Adrenal gland (tissue), 12 donors: Measurements from ENCODE around the gene ECI2. TPM values are rescaled to one million over a fixed set of nuclear protein-coding genes. Genes with fewer than 3 reads are reported as not detected.
"Not testable (repeated sequence)": the region's sequence is repeated elsewhere in the genome, so short reads cannot be mapped to it uniquely, and the experiment has no call there.

Experiments
- DNase-seq, 7 donors: peaks; one replicate each; pipeline ENCODE4 v3.0.0-alpha.2; 2019 to 2020
- H3K27ac ChIP-seq, 5 donors: fragments of 200-600 bp; sonication (generic) in 4 of 5; 1 replicate in 3 of 5; 2 replicates in 2 of 5; pipeline versions ENCODE4 v1.5.1 to v1.8.0; 2016 to 2020; ENCODE audit warnings: mild to moderate bottlenecking in 1 of 5
- H3K27me3 ChIP-seq: fragments of 200-600 bp; 2 replicates; pipeline ENCODE4 v1.8.0; 2021
- H3K36me3 ChIP-seq, 2 donors: fragments of 200-600 bp; replicated peaks in 1 of 2; 1 replicate in 1 of 2; 2 replicates in 1 of 2; pipeline versions ENCODE4 v1.5.1 to v1.8.0; 2018 to 2022
- H3K4me1 ChIP-seq, 2 donors: fragments of 200-600 bp; replicated peaks in 1 of 2; 1 replicate in 1 of 2; 2 replicates in 1 of 2; pipeline versions ENCODE4 v1.5.1 to v1.8.0; 2018 to 2021
- H3K4me3 ChIP-seq, 4 donors: fragments of 200-600 bp; sonication (generic) in 3 of 4; one replicate each; pipeline ENCODE4 v1.5.1; 2016 to 2018
- H3K9me3 ChIP-seq, 3 donors: fragments of 200-600 bp; sonication (generic) in 1 of 3; replicated peaks in 1 of 3; 1 replicate in 2 of 3; 2 replicates in 1 of 3; pipeline versions ENCODE4 v1.5.1 to v1.8.0; 2016 to 2021
- POLR2A ChIP-seq, 2 donors: fragments of 450-650 bp; IDR thresholded peaks; one replicate each; pipeline ENCODE4 v1.6.1; 2017; ENCODE audit warnings: antibody characterized with exemption in 2 of 2, mild to moderate bottlenecking in 2 of 2, moderate library complexity in 1 of 2
- whole genome bisulfite sequencing, 4 donors: extraction: QIAGEN DNeasy Blood & Tissue Kit in 2 of 4; methylation state at CpG; one replicate each; pipeline versions ENCODE4 v1.1.5 to v1.1.7; 2013 to 2017; 5-methylcytosine and 5-hydroxymethylcytosine counted together
- intact Hi-C, 2 donors: fragments of 100-400 bp; cut with DNase I; formaldehyde crosslinking; loops; one replicate each; pipeline versions ENCODE4 v1.14.1 to v1.15.0; 2022 to 2023
- polyA plus RNA-seq, 3 donors: library from polyadenylated mRNA; stranded (reverse); fragments of 200-250 nt in 2 of 3; fragments of 350-450 nt in 1 of 3; fragmentation: Illumina TruSeq in 1 of 3; extraction: RNeasy Lipid Tissue Mini Kit (QIAGEN cat#74804) in 1 of 3; gene quantifications; one replicate each; pipeline ENCODE4 v1.2.3, GENCODE V29; 2013 to 2014
- total RNA-seq, 9 donors: library from RNA; depleted of rRNA in 4 of 9; stranded (reverse); fragments of >200 nt in 4 of 9; fragments of 120-200 nt in 1 of 9; fragmentation: NEBNext Ultra II Directional in 1 of 9; extraction: Animal tissue kit (Norgen Biotek cat#: 25700) in 1 of 9; gene quantifications; one replicate each; pipeline versions ENCODE4 v1.1.0 to v1.2.4, GENCODE V29; 2013 to 2023
- TF ChIP-seq, protein P1 (sequence below), 6 experiments: fragments of 450-650 bp in 4 of 6; fragments of 200-600 bp in 2 of 6; sonication (generic) in 1 of 6; IDR thresholded peaks; 1 replicate in 5 of 6; 2 replicates in 1 of 6; pipeline versions ENCODE4 v1.5.1 to v1.8.0; 2016 to 2021; ENCODE audit warnings: antibody characterized with exemption in 6 of 6, mild to moderate bottlenecking in 2 of 6, moderate library complexity in 1 of 6
- donor health status: healthy with polysubstance abuse.
- donor health status: Bipolar disorder and iron deficiency.
- donor health status: DM: yes; HTN: yes; CAD: no.
- donor health status: DM: no; HTN: no; CAD: no.
- donor health status: DM: no; HTN: no; CAD: no.
- donor health status: DM: yes; HTN: yes; CAD: no.

The ECI2 gene
- total and polyA plus RNA-seq, 12 donors = 40.1 to 516 (median 158) TPM

DNA sequence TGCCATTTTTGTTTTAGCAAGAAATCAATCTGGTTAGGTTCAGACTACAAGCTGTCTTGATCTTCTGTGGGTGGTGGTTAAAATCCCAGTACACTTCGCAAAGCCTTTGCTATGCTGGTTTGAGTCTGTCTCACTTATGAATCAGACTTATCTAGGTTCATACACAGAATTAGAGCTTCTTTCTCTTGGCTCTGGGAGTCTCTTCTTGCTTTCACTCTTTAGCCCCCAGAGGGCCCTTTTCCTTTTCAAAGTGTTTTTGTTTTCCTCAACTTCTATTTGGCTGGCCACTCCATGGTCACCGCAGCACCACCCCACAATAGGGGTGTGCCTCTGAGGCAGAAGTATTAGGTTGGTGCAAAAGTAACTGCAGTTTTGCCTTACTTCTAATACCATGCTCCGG lies 21.3 kb downstream of the ECI2 start:
- no peak for DNase-seq
- Histone ChIP-seq H3K4me3 (no peak overlapping the region), H3K36me3 (peaks cover 0 to 41% of the 10 kb centered on the region in 2 donors), H3K27me3 (no peaks in the 10 kb centered on the region), H3K4me1 (no peaks in the 10 kb centered on the region), H3K27ac (no peak overlapping the region), H3K9me3 (no peaks in the 10 kb centered on the region)
- TF ChIP-seq, protein P1, sequence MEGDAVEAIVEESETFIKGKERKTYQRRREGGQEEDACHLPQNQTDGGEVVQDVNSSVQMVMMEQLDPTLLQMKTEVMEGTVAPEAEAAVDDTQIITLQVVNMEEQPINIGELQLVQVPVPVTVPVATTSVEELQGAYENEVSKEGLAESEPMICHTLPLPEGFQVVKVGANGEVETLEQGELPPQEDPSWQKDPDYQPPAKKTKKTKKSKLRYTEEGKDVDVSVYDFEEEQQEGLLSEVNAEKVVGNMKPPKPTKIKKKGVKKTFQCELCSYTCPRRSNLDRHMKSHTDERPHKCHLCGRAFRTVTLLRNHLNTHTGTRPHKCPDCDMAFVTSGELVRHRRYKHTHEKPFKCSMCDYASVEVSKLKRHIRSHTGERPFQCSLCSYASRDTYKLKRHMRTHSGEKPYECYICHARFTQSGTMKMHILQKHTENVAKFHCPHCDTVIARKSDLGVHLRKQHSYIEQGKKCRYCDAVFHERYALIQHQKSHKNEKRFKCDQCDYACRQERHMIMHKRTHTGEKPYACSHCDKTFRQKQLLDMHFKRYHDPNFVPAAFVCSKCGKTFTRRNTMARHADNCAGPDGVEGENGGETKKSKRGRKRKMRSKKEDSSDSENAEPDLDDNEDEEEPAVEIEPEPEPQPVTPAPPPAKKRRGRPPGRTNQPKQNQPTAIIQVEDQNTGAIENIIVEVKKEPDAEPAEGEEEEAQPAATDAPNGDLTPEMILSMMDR (IDR thresholded peaks at IDR 0.05) = no peak
- WGBS, 4 donors = 90 to 98% (median 97%) methylated on average over 3 of the region's 3 CpGs
- intact Hi-C loops = no loop called here

DNA sequence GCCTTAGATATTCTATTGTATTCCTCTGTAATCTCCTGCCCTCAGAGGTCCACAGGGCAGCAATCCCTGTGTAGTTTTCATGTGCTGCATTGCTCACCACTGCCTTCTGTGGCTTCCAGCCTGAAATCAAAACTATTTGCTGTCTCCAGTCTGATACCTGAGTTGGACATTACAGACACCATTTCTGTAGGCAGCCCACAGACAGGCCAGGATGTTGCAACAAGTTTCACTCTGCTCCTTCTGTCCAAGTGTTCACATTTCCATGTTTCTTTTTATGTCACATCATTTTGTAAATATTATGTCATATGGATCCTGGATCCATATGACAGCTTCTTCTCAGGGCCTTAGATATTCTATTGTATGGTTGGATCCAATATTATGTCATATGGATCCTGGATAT lies 21.7 kb downstream of the ECI2 start:
- DNase-seq = no peak
- H3K4me3 ChIP-seq = no peak overlapping the region
- no peak for TF ChIP-seq POLR2A (IDR thresholded peaks at IDR 0.05)
- TF ChIP-seq, protein P1 (IDR thresholded peaks at IDR 0.05) = no peak
- H3K27ac ChIP-seq = no peak overlapping the region
- peaks cover 0 to 36% of the 10 kb centered on the region in 2 donors for H3K36me3 ChIP-seq
- no peaks in the 10 kb centered on the region for H3K4me1 ChIP-seq
- intact Hi-C loops = no loop called here
- H3K9me3 ChIP-seq = no peaks in the 10 kb centered on the region
- H3K27me3 ChIP-seq = no peaks in the 10 kb centered on the region

DNA sequence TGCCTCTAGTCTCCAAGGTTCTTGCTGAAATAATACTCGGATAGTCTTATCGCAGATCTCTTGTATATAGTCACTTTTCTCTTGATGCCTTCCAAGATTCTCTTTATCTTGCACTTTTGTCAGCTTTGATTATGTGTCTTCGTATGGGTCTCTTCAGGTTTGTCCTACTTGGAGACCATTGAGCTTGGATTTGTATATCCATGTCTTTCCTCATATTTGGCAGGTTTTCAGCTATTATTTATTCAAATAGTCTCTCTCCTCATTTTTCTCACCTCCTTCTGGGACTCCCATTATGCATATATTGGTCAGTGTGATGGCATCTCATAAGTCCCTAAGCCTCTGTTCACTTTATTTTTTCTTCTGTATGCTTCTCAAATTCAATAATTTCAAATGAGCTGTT lies 23.0 kb downstream of the ECI2 start:
- Histone ChIP-seq H3K27me3 (no peaks in the 10 kb centered on the region), H3K4me3 (no peak overlapping the region), H3K36me3 (peaks cover 0 to 25% of the 10 kb centered on the region in 2 donors), H3K9me3 (no peaks in the 10 kb centered on the region), H3K27ac (no peak overlapping the region), H3K4me1 (no peaks in the 10 kb centered on the region)
- intact Hi-C loops = no loop called here
- TF ChIP-seq, protein P1 (IDR thresholded peaks at IDR 0.05) = no peak
- TF ChIP-seq POLR2A (IDR thresholded peaks at IDR 0.05) = no peak
- no peak for DNase-seq
- WGBS, 4 donors = 81 to 94% (median 93%) methylated on average over 3 of the region's 3 CpGs

DNA sequence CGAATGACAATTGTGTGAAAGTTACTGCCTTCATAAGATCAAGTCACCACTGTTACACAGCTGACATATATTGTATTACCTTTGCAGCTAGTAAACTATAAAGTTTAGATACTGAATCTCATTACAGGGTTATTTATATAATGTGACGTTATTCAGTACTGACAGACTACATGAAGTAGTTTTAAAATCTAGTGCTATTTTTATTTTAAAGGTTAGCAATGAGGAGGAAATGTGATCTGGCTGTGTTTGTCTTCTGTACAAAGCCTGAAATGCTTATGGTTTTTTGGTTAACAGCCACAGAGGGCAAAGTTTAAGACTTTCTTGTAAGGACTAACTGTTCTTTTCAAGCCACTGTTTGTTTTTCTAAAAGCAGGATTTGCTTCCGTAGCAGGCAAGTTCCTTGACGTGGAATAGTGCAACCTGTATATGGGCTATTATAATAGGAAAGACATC lies 26.0 kb downstream of the ECI2 start:
- H3K36me3 ChIP-seq, H3K4me3 ChIP-seq, H3K4me1 ChIP-seq, H3K9me3 ChIP-seq, DNase-seq, intact Hi-C loops, H3K27me3 ChIP-seq: not testable (repeated sequence)
- 54 to 60% (median 55%) methylated on average over 4 of the region's 4 CpGs for WGBS, 4 donors
- peak overlapping the region in 1 of 5 donors; percentile 3 for H3K27ac ChIP-seq

DNA sequence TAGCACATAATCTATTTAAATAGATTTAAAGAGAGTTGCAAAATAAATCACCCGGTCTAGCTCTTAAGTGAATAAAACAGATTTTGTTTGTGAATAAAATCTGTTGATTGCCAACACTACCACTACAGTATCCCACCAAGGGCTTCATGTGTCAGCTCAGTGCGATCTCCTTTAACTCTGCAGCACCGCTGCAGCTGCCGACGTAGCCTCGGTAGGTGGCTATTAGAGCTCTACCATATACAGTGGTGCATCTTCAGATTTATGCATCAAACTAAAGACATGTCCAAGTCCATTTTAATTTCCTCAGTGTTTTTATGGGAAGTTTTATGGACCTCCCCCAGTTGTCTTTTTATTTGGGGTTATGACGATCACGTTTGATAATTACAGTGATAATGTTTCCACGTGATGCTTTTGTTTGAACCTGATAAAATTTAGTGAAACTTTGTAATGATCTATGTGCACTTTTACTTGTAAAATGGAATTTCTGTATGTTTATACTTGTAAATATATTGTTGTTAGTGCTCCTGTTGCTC lies 26.7 kb downstream of the ECI2 start:
- no peak for DNase-seq
- intact Hi-C loops = no loop called here
- Histone ChIP-seq H3K27me3 (no peaks in the 10 kb centered on the region), H3K36me3 (no peaks in the 10 kb centered on the region), H3K4me1 (no peaks in the 10 kb centered on the region), H3K4me3 (no peak overlapping the region), H3K27ac (no peak overlapping the region), H3K9me3 (no peaks in the 10 kb centered on the region)
- 81 to 87% (median 85%) methylated on average over 9 of the region's 9 CpGs for WGBS, 4 donors
- TF ChIP-seq, protein P1 (IDR thresholded peaks at IDR 0.05) = no peak
- no peak for TF ChIP-seq POLR2A (IDR thresholded peaks at IDR 0.05)
